Embryonic facial prominence (tissue), 1 donor: ENCODE data around the gene MTPN.

Experiments used
- DNase-seq: peaks from one replicate; pipeline ENCODE4 v3.0.0-alpha.2; 2016; ENCODE audit errors: extremely low spot score

MTPN gene

DNA sequence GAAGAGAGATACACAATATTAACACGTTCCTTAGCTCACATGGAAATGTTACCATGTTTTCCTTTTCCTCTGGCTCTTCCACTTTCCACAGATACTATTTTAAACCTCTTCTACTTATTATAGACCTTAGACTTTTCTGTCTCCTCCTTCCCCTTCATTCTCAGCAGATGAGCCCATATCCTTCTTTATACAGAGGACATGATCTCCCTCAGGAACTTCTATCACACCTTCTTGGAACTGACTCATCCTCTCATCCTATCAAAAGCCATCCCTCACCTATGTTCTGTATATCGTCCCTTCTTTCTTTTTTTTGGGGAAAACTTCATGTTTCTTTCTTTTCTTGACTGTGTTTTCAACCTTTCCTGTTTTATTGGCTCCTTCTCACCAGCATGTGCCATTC lies 20.8 kb downstream of the MTPN start:
- DNase-seq = no peak

- no peak for DNase-seq
These were observed 26.2 kb downstream of the MTPN start for GRCh38 chr7:135950972-135951371.

- no peak for DNase-seq
These were observed 26.7 kb downstream of the MTPN start for GRCh38 chr7:135950429-135950828.

GRCh38 chr7:135946289-135947055 lies 30.7 kb downstream of the MTPN start:
- DNase-seq = no peak

DNA sequence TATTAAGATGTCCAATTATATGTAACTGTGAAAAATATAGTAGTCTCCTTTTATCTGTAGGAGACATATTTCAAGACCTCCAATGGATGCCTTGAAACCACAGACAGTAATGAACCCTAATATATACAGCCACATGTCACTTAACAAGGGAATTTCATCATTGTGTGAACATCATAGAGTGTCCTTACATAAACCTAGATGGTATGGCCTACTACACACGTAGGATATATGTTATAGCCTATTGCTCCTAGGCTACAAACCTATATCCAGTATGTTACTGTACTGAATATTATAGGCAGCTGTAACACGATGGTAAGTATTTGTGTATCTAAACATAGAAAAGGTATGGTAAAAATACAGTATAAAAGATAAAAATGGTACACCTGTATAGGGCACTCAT lies 32.4 kb downstream of the MTPN start:
- no peak for DNase-seq

GRCh38 chr7:135943134-135943879 lies 33.9 kb downstream of the MTPN start:
- no peak for DNase-seq

DNA sequence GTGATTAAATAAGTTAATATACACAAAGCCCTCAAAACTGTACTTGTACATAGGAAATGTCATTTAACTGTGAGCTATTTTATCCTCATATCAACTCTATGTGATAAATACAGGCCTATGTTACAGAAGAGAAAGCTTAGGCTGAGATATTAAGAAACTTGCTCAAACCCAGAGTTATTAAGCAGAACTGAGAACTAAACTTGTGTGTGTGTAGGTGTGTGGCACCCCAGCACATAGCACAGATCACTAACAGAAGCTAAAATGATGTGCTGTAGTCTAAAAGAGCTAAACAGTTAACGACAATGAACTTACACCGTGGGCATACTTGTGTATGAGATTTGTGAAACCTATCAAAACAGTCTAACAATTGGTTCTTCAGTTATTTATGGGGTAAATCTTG lies 34.5 kb downstream of the MTPN start:
- no peak for DNase-seq

DNA sequence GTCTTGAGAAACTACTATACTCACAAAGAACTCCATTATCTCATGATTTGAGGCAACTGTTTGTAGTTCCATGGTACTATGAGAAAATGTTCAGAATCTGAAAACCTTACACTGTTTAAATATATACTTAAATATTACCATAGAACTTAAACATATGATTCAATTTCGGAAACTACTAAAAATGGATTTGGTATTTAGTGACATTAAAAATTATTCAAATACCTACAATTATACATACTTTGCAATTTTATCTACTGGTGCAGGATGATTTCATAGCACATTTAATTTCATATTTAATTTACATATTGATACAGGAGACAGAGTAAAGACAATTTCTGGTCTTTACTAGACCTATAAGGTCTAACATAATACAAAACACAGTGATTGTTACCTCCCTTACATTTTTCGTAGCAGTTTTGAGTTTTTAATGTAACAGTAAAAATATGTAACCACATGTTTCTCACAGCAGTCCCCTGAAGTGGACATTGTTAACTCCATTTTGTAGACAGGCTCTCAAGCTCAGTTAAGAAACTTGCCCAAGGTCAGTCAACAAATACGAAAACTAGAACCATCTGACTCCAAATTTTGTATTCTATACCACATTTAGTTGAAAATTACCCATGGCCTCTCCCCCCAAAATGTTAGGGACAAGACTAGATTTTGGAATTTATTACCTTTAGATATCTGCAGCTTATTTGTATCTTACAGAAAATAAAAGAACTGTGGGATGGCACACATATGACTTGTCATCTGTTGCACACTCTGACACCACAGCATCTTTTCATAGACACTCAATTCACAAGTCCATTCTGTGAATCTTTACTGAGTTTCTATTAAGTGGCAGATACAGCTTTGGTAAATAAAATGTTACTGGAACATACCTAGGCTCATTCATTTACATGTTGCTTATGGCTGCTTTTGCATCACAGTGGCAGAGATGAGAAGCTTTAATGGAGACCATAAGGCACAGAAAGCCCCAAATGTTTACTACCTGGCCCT lies 36.8 kb downstream of the MTPN start:
- DNase-seq = no peak

DNA sequence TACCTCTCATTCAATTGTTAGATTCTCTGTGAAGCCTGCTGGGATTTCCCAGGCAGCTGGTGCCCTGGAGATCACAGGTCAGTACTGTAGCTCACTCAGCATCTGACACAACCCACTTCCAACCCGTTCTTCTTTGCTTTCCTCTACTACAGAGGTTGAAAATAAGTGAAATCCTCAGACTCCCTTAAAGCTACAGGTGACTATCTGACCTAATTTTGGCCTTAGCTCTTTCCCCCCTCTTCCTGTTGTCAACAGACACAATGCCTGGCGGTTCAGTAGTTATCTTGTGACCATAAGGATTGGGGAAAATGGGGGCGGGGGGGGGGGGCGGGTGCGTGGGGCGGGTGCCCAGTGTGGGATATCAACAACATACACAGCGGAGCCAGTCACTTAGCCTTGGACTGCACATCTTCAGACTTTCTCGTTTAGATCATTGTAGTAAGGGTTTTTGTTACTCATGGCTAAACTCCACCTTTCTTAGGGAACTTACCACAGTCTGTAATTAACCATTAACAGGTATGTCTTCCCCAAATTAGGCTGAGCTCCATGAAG lies 37.8 kb downstream of the MTPN start:
- no peak for DNase-seq

DNA sequence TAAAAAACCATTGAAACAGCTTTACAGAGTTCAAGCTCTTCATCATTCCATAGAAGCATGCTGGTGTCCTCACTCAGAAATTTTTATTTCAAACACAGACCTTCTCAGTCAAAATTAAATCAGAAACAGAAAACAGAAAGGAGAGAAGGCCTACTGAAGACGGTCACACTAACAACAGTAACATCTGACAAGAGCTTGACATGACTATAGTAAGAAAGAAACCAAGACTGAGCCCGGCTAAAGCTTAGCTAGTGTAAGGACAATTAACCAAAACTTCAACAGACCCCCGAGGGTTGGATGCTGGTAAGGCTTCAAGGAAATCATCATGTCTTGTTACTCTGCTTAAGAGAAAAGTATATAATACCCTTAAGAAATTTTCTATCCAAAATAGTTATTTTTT lies 38.6 kb downstream of the MTPN start:
- DNase-seq = no peak

DNA sequence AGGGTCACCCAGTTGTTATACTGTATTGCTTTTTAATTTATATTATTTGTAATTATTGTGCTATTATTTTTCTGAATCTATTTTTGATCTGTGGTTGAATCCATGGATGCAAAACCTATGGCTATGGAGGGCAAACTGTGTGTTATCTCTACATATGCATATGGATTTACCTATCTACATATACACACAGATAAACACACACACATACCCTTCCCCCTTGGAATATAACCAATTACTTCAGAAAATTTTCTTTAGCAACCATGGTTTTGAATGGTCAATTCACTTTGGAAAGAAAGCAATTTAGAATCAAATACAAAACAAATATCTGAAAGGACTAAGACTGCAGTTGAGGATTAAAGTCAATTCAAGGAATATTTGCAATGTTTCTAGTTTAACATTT lies 39.1 kb downstream of the MTPN start:
- no peak for DNase-seq

- no peak for DNase-seq
These were observed 40.5 kb downstream of the MTPN start for GRCh38 chr7:135936497-135937217.

DNA sequence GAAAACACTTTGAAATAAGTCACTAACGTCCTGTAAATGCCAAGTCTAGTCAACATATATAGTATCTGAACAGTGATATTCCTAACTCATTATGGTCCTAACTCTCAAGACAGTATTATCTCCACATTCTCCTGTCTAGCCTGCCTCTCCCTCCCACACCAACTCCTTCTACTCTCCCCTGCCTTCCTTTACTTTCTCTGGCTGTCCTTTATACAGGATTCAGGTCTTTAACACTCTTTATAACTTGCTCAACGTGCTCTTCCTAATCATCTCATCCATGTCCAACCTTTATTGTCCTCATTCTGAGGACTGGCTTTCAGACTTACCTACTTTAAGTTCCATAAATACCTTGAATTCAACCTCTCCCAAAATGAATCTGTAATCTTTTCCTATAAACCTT lies 42.5 kb downstream of the MTPN start:
- DNase-seq = no peak

DNA sequence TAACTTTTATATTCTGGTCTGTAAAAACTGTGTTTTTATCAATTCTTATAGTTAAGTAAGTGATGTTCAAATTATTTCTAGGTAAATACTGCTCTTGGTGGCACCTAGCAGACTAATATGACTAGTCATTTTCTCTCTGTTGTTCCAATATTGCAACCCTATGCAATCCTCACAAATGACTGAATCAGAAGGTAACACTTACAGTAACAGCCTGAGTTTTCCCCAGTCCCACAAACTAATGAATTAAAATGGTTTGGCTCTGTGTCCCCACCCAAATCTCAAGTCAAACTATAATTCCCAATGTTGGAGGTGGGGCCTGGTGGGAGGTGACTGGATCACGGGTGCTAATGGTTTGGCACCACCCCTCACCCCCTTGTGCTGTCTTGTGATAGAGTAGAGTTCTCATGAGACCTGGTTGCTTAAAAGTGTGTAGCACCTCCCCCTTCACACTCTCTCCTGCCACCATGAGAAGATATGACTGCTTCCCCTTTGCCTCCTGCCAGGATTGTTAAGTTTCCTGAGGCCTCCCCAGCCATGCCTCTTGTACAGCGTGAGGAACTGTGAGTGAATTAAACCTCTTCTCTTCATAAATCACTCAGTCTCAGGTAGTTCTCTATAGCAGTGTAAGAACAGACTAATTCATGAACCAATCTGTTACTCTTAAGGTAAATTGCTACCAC lies 43.5 kb downstream of the MTPN start:
- no peak for DNase-seq

- DNase-seq = no peak
These were observed 45.0 kb downstream of the MTPN start for GRCh38 chr7:135932131-135932530.

GRCh38 chr7:135930565-135931461 lies 46.3 kb downstream of the MTPN start:
- no peak for DNase-seq

DNA sequence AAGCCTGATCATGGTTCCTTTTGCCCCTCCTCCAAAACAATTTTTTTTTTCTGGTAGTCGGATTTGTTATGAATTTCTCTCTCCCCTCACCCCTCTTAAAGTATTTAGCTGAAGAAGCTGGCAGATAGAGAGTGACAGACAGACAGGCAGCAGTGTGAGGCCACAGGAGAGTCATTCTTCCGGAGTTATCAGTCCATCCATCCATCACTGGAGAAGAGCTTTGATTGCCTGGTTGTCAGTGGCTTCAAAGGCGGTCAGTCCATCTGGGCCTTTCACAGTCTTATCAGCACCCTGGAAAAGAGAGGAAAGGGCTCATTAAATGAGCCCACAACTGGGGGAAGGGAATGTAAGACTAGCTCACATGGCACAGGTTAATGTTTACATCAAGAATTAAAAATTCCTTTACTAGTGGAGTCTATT lies 47.4 kb downstream of the MTPN start:
- no peak for DNase-seq

DNA sequence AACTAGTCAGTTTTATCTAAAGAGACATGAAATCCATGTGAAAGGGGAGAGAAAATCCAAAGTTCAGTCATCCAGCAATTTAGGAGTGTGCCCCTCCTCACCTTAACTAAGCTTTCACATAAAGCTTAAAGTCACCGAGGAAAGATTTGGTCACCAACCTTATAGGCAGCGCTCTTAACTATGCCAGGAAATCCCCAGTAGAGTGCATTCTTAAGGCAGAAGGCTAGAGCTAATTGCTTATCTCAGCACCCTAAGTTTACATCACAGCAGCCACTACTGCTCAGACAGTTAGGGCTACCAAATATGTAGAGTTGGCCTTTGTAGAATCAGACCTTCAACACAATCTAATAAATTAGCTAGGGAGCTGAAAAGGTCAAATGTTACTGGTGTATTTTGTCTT lies 47.9 kb downstream of the MTPN start:
- DNase-seq = no peak

GRCh38 chr7:135928136-135928535 lies 49.0 kb downstream of the MTPN start:
- DNase-seq = no peak

DNA sequence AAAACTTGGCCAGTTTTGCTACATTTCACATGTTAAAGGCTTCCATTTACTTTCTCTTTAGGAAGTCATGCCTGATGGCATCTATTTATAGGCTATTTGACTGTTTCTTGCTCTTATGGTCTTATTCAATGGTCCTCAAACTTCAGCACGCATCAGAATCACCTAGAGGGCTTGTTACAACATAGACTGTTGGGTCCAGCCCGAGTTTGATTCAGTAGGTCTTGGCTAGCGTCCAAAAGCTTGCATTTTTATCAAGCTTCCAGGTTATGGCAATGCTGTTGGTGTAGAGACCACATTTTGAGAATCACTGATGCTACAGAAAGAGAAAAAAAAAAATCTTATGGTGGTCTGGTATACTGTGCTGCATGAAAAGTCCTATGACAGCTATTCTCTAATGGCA lies 51.9 kb downstream of the MTPN start:
- no peak for DNase-seq
